NCI-H2171 treated with DMSO at 0.1 percent for 48 hours (cell line): ENCODE measurements around the gene SARM1.
"Not testable (repeated sequence)": the region's sequence is repeated elsewhere in the genome, so short reads cannot be mapped to it uniquely, and the experiment has no call there.

Experiments
- DNase-seq: peaks from one replicate; lab custom pipeline; 2025; lab: John Stamatoyannopoulos, UW

Gene SARM1

GRCh38 chr17:28426081-28426519 lies 54.6 kb downstream of the SARM1 start:
- DNase-seq: no peak

- peak; percentile 97 for DNase-seq
Measured at GRCh38 chr17:28427371-28427770, 55.9 kb downstream of the SARM1 start.

- not testable (repeated sequence) for DNase-seq
Measured at GRCh38 chr17:28427982-28428381, 56.5 kb downstream of the SARM1 start.

- no peak for DNase-seq
Measured at GRCh38 chr17:28433721-28434120, 62.2 kb downstream of the SARM1 start.

GRCh38 chr17:28434326-28434725 lies 62.8 kb downstream of the SARM1 start:
- not testable (repeated sequence) for DNase-seq

- no peak for DNase-seq
Measured at GRCh38 chr17:28443901-28444638, 72.6 kb downstream of the SARM1 start.

GRCh38 chr17:28446716-28447395 lies 75.4 kb downstream of the SARM1 start:
- no peak for DNase-seq

GRCh38 chr17:28447396-28447760 lies 75.9 kb downstream of the SARM1 start:
- no peak for DNase-seq

- DNase-seq: no peak
Measured at GRCh38 chr17:28449859-28450258, 78.4 kb downstream of the SARM1 start.
